ENCODE results near the gene TGFBR2. TPM values are rescaled to one million over a fixed set of nuclear protein-coding genes. Genes with fewer than 3 reads are reported as not detected.

The TGFBR2 gene
- total and polyA plus RNA-seq, 2 experiments from 2014 or later = 42.2 to 52.8 TPM

DNA sequence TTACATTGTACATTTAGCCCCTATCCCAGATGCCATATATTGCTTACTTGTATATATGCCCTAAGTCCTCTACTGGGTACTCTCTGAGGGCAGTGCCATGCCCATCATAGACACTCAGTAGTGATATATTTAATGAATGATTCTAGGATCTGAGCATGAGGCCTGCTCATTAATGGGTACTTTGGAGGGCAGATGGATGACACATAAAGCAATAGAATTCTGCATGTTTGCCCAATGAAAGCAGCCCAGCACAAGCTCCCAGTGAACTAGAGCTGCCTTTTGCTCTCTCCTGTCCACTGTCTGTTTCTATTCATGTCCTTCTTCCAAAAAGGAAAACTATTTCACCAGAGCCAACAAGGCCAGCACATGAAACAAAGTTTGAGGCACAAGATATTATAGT is 63.9 kb downstream of the TGFBR2 start:
- Histone ChIP-seq H3K4me2 (no peak overlapping the region), H3K4me1 (ENCODE audit: insufficient read depth) (no peaks in the 10 kb centered on the region), H3K9me3 (ENCODE audit: low read depth) (no peaks in the 10 kb centered on the region), H3K36me3 (replicated peaks; ENCODE audit: insufficient read depth, low read depth) (no peaks in the 10 kb centered on the region), H3K27me3 (no peaks in the 10 kb centered on the region), H3K4me3 (no peak overlapping the region), H3K27ac (no peak overlapping the region), H3K79me2 (no peaks in the 10 kb centered on the region), H2AFZ (no peak overlapping the region), H4K20me1 (ENCODE audit: insufficient read depth, poor library complexity, severe bottlenecking) (no peaks in the 10 kb centered on the region), H3K9me2 (replicated peaks; ENCODE audit: insufficient read depth) (no peaks in the 10 kb centered on the region)
- no peak for TF ChIP-seq EZH2phosphoT487 (IDR thresholded peaks at IDR 0.05; ENCODE audit: low read depth, severe bottlenecking, unreplicated experiment)
- TF ChIP-seq CTCF (IDR thresholded peaks at IDR 0.05; ENCODE audit: poor library complexity) = no peak
- no peak for TF ChIP-seq EZH2 (IDR thresholded peaks at IDR 0.05; ENCODE audit: borderline replicate concordance)
- DNase-seq (ENCODE audit: low spot score) = no peak

DNA sequence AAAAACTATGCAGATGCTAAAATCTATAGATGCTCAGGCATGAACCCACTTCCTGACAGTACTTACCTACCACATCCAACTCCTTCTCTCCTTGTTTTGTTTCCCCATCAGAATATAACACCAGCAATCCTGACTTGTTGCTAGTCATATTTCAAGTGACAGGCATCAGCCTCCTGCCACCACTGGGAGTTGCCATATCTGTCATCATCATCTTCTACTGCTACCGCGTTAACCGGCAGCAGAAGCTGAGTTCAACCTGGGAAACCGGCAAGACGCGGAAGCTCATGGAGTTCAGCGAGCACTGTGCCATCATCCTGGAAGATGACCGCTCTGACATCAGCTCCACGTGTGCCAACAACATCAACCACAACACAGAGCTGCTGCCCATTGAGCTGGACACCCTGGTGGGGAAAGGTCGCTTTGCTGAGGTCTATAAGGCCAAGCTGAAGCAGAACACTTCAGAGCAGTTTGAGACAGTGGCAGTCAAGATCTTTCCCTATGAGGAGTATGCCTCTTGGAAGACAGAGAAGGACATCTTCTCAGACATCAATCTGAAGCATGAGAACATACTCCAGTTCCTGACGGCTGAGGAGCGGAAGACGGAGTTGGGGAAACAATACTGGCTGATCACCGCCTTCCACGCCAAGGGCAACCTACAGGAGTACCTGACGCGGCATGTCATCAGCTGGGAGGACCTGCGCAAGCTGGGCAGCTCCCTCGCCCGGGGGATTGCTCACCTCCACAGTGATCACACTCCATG is 65.3 kb downstream of the TGFBR2 start:
- Histone ChIP-seq H3K4me3 (no peak overlapping the region), H3K9me2 (replicated peaks; ENCODE audit: insufficient read depth) (no peaks in the 10 kb centered on the region), H3K27me3 (no peaks in the 10 kb centered on the region), H3K36me3 (replicated peaks; ENCODE audit: insufficient read depth, low read depth) (no peaks in the 10 kb centered on the region), H2AFZ (no peak overlapping the region), H3K27ac (no peak overlapping the region), H3K4me2 (no peak overlapping the region), H3K9me3 (ENCODE audit: low read depth) (no peaks in the 10 kb centered on the region), H4K20me1 (ENCODE audit: insufficient read depth, poor library complexity, severe bottlenecking) (no peaks in the 10 kb centered on the region), H3K79me2 (peaks cover 9% of the 10 kb centered on the region), H3K4me1 (ENCODE audit: insufficient read depth) (no peaks in the 10 kb centered on the region)
- WGBS (ENCODE audit: low lambda C conversion rate, missing lambda C conversion rate) = 98% methylated on average over 20 of the region's 20 CpGs
- TF ChIP-seq EZH2 (IDR thresholded peaks at IDR 0.05; ENCODE audit: borderline replicate concordance) (no peak), CTCF (IDR thresholded peaks at IDR 0.05; ENCODE audit: poor library complexity) (no peak), EZH2phosphoT487 (IDR thresholded peaks at IDR 0.05; ENCODE audit: low read depth, severe bottlenecking, unreplicated experiment) (no peak)
- no peak for DNase-seq (ENCODE audit: low spot score)

- TF ChIP-seq EZH2phosphoT487 (IDR thresholded peaks at IDR 0.05; ENCODE audit: low read depth, severe bottlenecking, unreplicated experiment) = no peak
- TF ChIP-seq CTCF (IDR thresholded peaks at IDR 0.05; ENCODE audit: poor library complexity) = no peak
- TF ChIP-seq EZH2 (IDR thresholded peaks at IDR 0.05; ENCODE audit: borderline replicate concordance) = no peak
- H3K27me3 ChIP-seq = no peaks in the 10 kb centered on the region
- H3K79me2 ChIP-seq = peaks cover 11% of the 10 kb centered on the region
- no peaks in the 10 kb centered on the region for H3K9me3 ChIP-seq (ENCODE audit: low read depth)
- H3K9me2 ChIP-seq (replicated peaks; ENCODE audit: insufficient read depth) = no peaks in the 10 kb centered on the region
- no peaks in the 10 kb centered on the region for H3K4me1 ChIP-seq (ENCODE audit: insufficient read depth)
- no peak overlapping the region for H3K27ac ChIP-seq
- no peak overlapping the region for H3K4me2 ChIP-seq
- H2AFZ ChIP-seq = no peak overlapping the region
- H3K36me3 ChIP-seq (replicated peaks; ENCODE audit: insufficient read depth, low read depth) = no peaks in the 10 kb centered on the region
- H4K20me1 ChIP-seq (ENCODE audit: insufficient read depth, poor library complexity, severe bottlenecking) = no peaks in the 10 kb centered on the region
- 98% methylated on average over 4 of the region's 4 CpGs for WGBS (ENCODE audit: low lambda C conversion rate, missing lambda C conversion rate)
- no peak overlapping the region for H3K4me3 ChIP-seq
- DNase-seq (ENCODE audit: low spot score) = no peak
These were observed 65.9 kb downstream of the TGFBR2 start for GRCh38 chr3:30672287-30672735.
